H1 (cell line): ENCODE measurements around the gene TRMT44. TPM values are rescaled to one million over a fixed set of nuclear protein-coding genes. Genes with fewer than 3 reads are reported as not detected.

Experiments
- CTCF ChIA-PET: fragments of 300-600 bp; sonication (Branson Sonifier 250); formaldehyde crosslinking; loops from one replicate; lab custom pipeline; 2021; ENCODE audit not compliant: partially characterized antibody; lab: Charles Lee
- POLR2A ChIA-PET: fragments of 300-600 bp; sonication (Branson Sonifier 250); formaldehyde crosslinking; loops from one replicate; lab custom pipeline; 2021; ENCODE audit warnings: inconsistent platforms; ENCODE audit not compliant: partially characterized antibody; lab: Charles Lee
- DNase-seq, 2 experiments: peaks; one replicate each; pipeline versions ENCODE4 v3.0.0 to v3.0.0-alpha.2; 2010 to 2022; ENCODE audit warnings: low spot score in 2 of 2, low read depth in 1 of 2, mixed read lengths in 1 of 2
- FAIRE-seq: peaks from 2 replicates; lab custom pipeline; 2011; peaks lifted over from hg19 to GRCh38; lab: Jason Lieb, UNC
- H2AFZ ChIP-seq: 2 replicates; pipeline ENCODE4 v1.8.1; 2012; ENCODE audit warnings: low read length, inconsistent platforms
- H2AK5ac ChIP-seq: 2 replicates; pipeline ENCODE4 v1.6.1; 2013; ENCODE audit warnings: low read depth, low read length
- H2BK120ac ChIP-seq: replicated peaks from 2 replicates; pipeline ENCODE3; 2013; ENCODE audit warnings: low read depth, low read length, inconsistent platforms
- H2BK12ac ChIP-seq: 2 replicates; pipeline ENCODE4 v1.6.1; 2013; ENCODE audit warnings: low read depth, low read length
- H2BK15ac ChIP-seq: 2 replicates; pipeline ENCODE4 v1.6.1; 2013; ENCODE audit warnings: low read length
- H2BK20ac ChIP-seq: 2 replicates; pipeline ENCODE4 v1.6.1; 2013; ENCODE audit warnings: low read length
- H2BK5ac ChIP-seq: 2 replicates; pipeline ENCODE4 v1.6.1; 2013; ENCODE audit warnings: low read depth, low read length
- H3K14ac ChIP-seq: 2 replicates; pipeline ENCODE4 v1.6.1; 2013; ENCODE audit warnings: inconsistent platforms; ENCODE audit not compliant: insufficient read length
- H3K18ac ChIP-seq: 2 replicates; pipeline ENCODE4 v1.6.1; 2013; ENCODE audit warnings: low read length; ENCODE audit errors: extremely low read depth
- H3K23ac ChIP-seq: 2 replicates; pipeline ENCODE4 v1.6.1; 2013; ENCODE audit warnings: inconsistent platforms; ENCODE audit not compliant: insufficient read length
- H3K23me2 ChIP-seq: 2 replicates; pipeline ENCODE4 v1.6.1; 2013; ENCODE audit warnings: low read depth, low read length
- H3K27ac ChIP-seq: 2 replicates; pipeline ENCODE4 v1.6.1; 2011; ENCODE audit warnings: low read depth, low read length, inconsistent platforms
- H3K27me3 ChIP-seq, 4 experiments: replicated peaks in 1 of 4; 1 replicate in 1 of 4; 2 replicates in 3 of 4; pipeline versions ENCODE4 v1.6.1 to v1.8.1; 2011 to 2013; ENCODE audit warnings: low read length in 3 of 4, mild to moderate bottlenecking in 3 of 4, inconsistent platforms in 2 of 4, mixed read lengths in 2 of 4, moderate library complexity in 1 of 4; ENCODE audit not compliant: control insufficient read depth in 3 of 4, insufficient read depth in 3 of 4; ENCODE audit errors: extremely low read depth in 1 of 4
- H3K36me3 ChIP-seq, 4 experiments: 2 replicates each; pipeline versions ENCODE4 v1.6.1 to v1.8.1; 2011 to 2013; ENCODE audit warnings: mild to moderate bottlenecking in 4 of 4, low read length in 3 of 4, moderate library complexity in 2 of 4, control low read depth in 1 of 4, inconsistent platforms in 1 of 4; ENCODE audit not compliant: insufficient read depth in 4 of 4, control insufficient read depth in 2 of 4
- H3K4ac ChIP-seq: replicated peaks from 2 replicates; pipeline ENCODE3; 2013; ENCODE audit warnings: low read length, low read depth, mixed read lengths, inconsistent platforms; ENCODE audit not compliant: insufficient read length
- H3K4me1 ChIP-seq, 4 experiments: replicated peaks in 1 of 4; 1 replicate in 1 of 4; 2 replicates in 3 of 4; pipeline versions ENCODE4 v1.6.1 to v1.8.1; 2011 to 2013; ENCODE audit warnings: low read length in 3 of 4, inconsistent platforms in 2 of 4, mixed read lengths in 1 of 4; ENCODE audit not compliant: insufficient read depth in 4 of 4, control insufficient read depth in 3 of 4
- H3K4me2 ChIP-seq, 2 experiments: 2 replicates each; pipeline versions ENCODE4 v1.6.1 to v1.8.1; 2011 to 2013; ENCODE audit warnings: low read depth in 2 of 2, low read length in 2 of 2, control low read depth in 1 of 2, inconsistent platforms in 1 of 2, mild to moderate bottlenecking in 1 of 2; ENCODE audit not compliant: insufficient read depth in 1 of 2
- H3K4me3 ChIP-seq, 4 experiments: fragments of 200-600, 300-600 bp in 1 of 4; sonication (generic), shearing (Covaris generic), sonication (Bioruptor Twin) in 1 of 4; 2 replicates each; pipeline versions ENCODE4 v1.5.1 to v1.8.1; 2011 to 2016; ENCODE audit warnings: low read length in 4 of 4, low read depth in 3 of 4, control low read depth in 2 of 4, inconsistent platforms in 2 of 4, mild to moderate bottlenecking in 2 of 4, mixed read lengths in 1 of 4, moderate library complexity in 1 of 4; ENCODE audit not compliant: insufficient read depth in 2 of 4; ENCODE audit errors: extremely low read depth in 1 of 4
- H3K56ac ChIP-seq: replicated peaks from 2 replicates; pipeline ENCODE3; 2013; ENCODE audit warnings: low read depth, mild to moderate bottlenecking, mixed read lengths, low read length, inconsistent platforms; ENCODE audit not compliant: insufficient read length
- H3K79me1 ChIP-seq: 2 replicates; pipeline ENCODE4 v1.6.1; 2013; ENCODE audit warnings: low read depth, low read length, control low read depth
- H3K79me2 ChIP-seq, 2 experiments: 2 replicates each; pipeline versions ENCODE4 v1.6.1 to v1.8.1; 2012 to 2013; ENCODE audit warnings: low read length in 2 of 2, mild to moderate bottlenecking in 2 of 2, inconsistent platforms in 1 of 2; ENCODE audit not compliant: insufficient read depth in 2 of 2, control insufficient read depth in 1 of 2
- H3K9ac ChIP-seq, 4 experiments: replicated peaks in 1 of 4; 1 replicate in 1 of 4; 2 replicates in 3 of 4; pipeline versions ENCODE4 v1.6.1 to v1.8.1; 2011 to 2013; ENCODE audit warnings: low read depth in 3 of 4, low read length in 3 of 4, control low read depth in 2 of 4, mild to moderate bottlenecking in 2 of 4, moderate library complexity in 2 of 4, inconsistent platforms in 1 of 4; ENCODE audit errors: extremely low read depth in 1 of 4
- H3K9me3 ChIP-seq, 2 experiments: 2 replicates each; pipeline versions ENCODE4 v1.6.1 to v1.8.1; 2012 to 2013; ENCODE audit warnings: mild to moderate bottlenecking in 2 of 2, moderate library complexity in 2 of 2, control low read depth in 1 of 2, inconsistent platforms in 1 of 2, low read depth in 1 of 2, low read length in 1 of 2, mixed read lengths in 1 of 2; ENCODE audit not compliant: insufficient read depth in 2 of 2
- H4K20me1 ChIP-seq, 2 experiments: replicated peaks in 1 of 2; 2 replicates each; pipeline versions ENCODE3 to v1.8.1; 2011 to 2013; ENCODE audit warnings: inconsistent platforms in 2 of 2, low read length in 2 of 2, mild to moderate bottlenecking in 1 of 2; ENCODE audit not compliant: insufficient read depth in 2 of 2, control insufficient read depth in 1 of 2
- H4K5ac ChIP-seq: 2 replicates; pipeline ENCODE4 v1.6.1; 2013; ENCODE audit warnings: low read length, low read depth, mixed read lengths, inconsistent platforms; ENCODE audit not compliant: insufficient read length
- H4K8ac ChIP-seq: 2 replicates; pipeline ENCODE4 v1.8.0; 2013; ENCODE audit warnings: mild to moderate bottlenecking, moderate library complexity, low read length, inconsistent platforms; ENCODE audit not compliant: insufficient read depth; ENCODE audit errors: extremely low read depth
- H4K91ac ChIP-seq: replicated peaks from 2 replicates; pipeline ENCODE3; 2013; ENCODE audit warnings: low read length, mixed read lengths, inconsistent platforms; ENCODE audit not compliant: insufficient read length
- CBX8 ChIP-seq: fragments of 300-800, 300-1000 bp; sonication (generic); IDR thresholded peaks from 2 replicates; pipeline ENCODE4 v1.7.1; 2016; ENCODE audit warnings: low read depth, low read length, borderline replicate concordance
- EGR1 ChIP-seq: IDR thresholded peaks from 2 replicates; pipeline ENCODE4 v1.6.1; 2011; ENCODE audit warnings: low read depth, low read length, borderline replicate concordance
- KDM4A ChIP-seq: IDR thresholded peaks from one replicate; pipeline ENCODE4 v1.7.1; 2012; ENCODE audit warnings: low read depth, mild to moderate bottlenecking, moderate library complexity, low read length, inconsistent platforms; ENCODE audit not compliant: severe bottlenecking
- NRF1 ChIP-seq: IDR thresholded peaks from 2 replicates; pipeline ENCODE4 v1.6.1; 2011; ENCODE audit warnings: mild to moderate bottlenecking, low read depth, low read length, improper control_type of control experiment
- RBBP5 ChIP-seq: IDR thresholded peaks from 2 replicates; pipeline ENCODE4 v1.7.1; 2012; ENCODE audit warnings: low read depth, mild to moderate bottlenecking, inconsistent platforms, low read length, moderate library complexity, borderline replicate concordance
- SIN3A ChIP-seq, 2 experiments: IDR thresholded peaks in 1 of 2; conservative IDR thresholded peaks in 1 of 2; 2 replicates each; pipeline ENCODE4 v1.6.1; 2011 to 2012; ENCODE audit warnings: low read length in 2 of 2, improper control_type of control experiment in 1 of 2, low read depth in 1 of 2, mild to moderate bottlenecking in 1 of 2
- TEAD4 ChIP-seq: IDR thresholded peaks from 2 replicates; pipeline ENCODE4 v1.6.1; 2012; ENCODE audit warnings: low read depth, low read length, inconsistent platforms, mixed read lengths
- WGBS, 2 experiments: shearing (Covaris generic) in 1 of 2; methylation state at CpG; one replicate each; pipeline versions ENCODE4 v1.1.6 to v1.1.7; 2013 to 2015; ENCODE audit warnings: low lambda C conversion rate in 2 of 2, mixed read lengths in 2 of 2, inconsistent platforms in 1 of 2, low coverage in 1 of 2, missing lambda C conversion rate in 1 of 2; ENCODE audit not compliant: insufficient replicate concordance in 2 of 2, insufficient coverage in 1 of 2, insufficient read length in 1 of 2; ENCODE audit errors: extremely low coverage in 1 of 2, missing lambda C conversion rate in 1 of 2; 5-methylcytosine and 5-hydroxymethylcytosine counted together
- polyA plus RNA-seq, 7 experiments: library from polyadenylated mRNA; depleted of rRNA in 3 of 7; stranded (reverse) in 5 of 7; unstranded in 2 of 7; fragments of >200 nt in 5 of 7; fragments of 200-250 nt in 2 of 7; gene quantifications; 1 replicate in 5 of 7; 2 replicates in 1 of 7; 4 replicates in 1 of 7; pipeline versions ENCODE4 v1.2.1 to v1.2.3, GENCODE V29; 2011 to 2013; ENCODE audit warnings: missing spikeins in 2 of 7, mixed read lengths in 2 of 7
- total RNA-seq: library from RNA; stranded (reverse); fragmentation: NEBNext Ultra II Directional; extraction: Animal tissue kit (Norgen Biotek cat#: 25700); gene quantifications from 2 replicates; pipeline ENCODE4 v1.2.1, GENCODE V29; 2021
- TF ChIP-seq, protein P1 (sequence below): IDR thresholded peaks from 2 replicates; pipeline ENCODE4 v1.6.1; 2012; ENCODE audit warnings: low read length, inconsistent platforms

TRMT44 gene
- total and polyA plus RNA-seq, 2 of the 8 experiments (the other 6 are each of a cell fraction or from before 2014, with no cell fraction given) = 8.6 to 23.9 TPM

DNA sequence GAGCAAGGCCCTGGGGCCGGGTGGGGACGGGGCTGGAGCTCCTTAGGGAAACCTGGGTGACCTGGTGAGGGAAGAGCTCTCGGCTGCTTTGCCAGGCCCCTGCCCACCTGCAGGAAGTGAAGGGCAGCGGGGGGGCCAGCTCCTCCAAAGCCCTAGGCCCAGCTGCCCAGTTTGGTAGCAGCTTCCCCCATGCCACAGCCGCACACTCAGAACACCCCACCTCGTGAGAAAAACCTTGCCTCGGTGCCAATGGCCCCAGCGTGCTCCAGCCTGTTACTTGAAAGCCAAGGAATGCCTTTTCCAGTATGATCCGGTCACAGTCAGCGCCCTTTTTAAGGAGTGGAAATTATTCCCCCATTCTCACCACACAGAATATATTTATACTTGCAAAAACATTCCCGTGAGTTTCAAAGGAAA, 38.4 kb upstream of the TRMT44 start:
- no peaks in the 10 kb centered on the region; a peak in 1 of 4 replicates for H3K9me3 ChIP-seq
- no peak overlapping the region for H2BK20ac ChIP-seq
- H2BK120ac ChIP-seq = no peak overlapping the region
- WGBS, 2 experiments = 80% methylated on average over 10 of the region's 11 CpGs; no CpG with 5 or more reads in 1 of the 2 experiments
- H3K56ac ChIP-seq = no peak overlapping the region
- no peak for DNase-seq
- ChIA-PET POLR2A (interaction anchor here (0.6 to 0.8 kb wide), 2 partner anchors 9 to 23 kb away, joined by 3 read pairs; no protein-coding TSS in a partner anchor), CTCF (interaction anchor here (0.6 to 10.4 kb wide), 39 partner anchors 9 to 367 kb away, joined by 3 to 94 read pairs (median 5); no protein-coding TSS in a partner anchor)
- peaks cover 0 to 3% (median 0%) of the 10 kb centered on the region in 4 experiments; a peak in 1 of 8 replicates for H3K36me3 ChIP-seq
- H4K8ac ChIP-seq = no peak overlapping the region
- no peak overlapping the region for H3K4me2 ChIP-seq
- peaks cover 0 to 4% (median 3%) of the 10 kb centered on the region in 4 experiments; a peak in 6 of 7 replicates for H3K4me1 ChIP-seq
- H3K23me2 ChIP-seq = no peaks in the 10 kb centered on the region
- no peaks in the 10 kb centered on the region for H4K20me1 ChIP-seq
- H3K23ac ChIP-seq = no peak overlapping the region
- H2AFZ ChIP-seq = no peak overlapping the region
- H3K14ac ChIP-seq = no peak overlapping the region
- no peaks in the 10 kb centered on the region for H3K79me2 ChIP-seq
- H2BK15ac ChIP-seq = no peak overlapping the region
- no peak overlapping the region for H3K27ac ChIP-seq
- no peak overlapping the region for H3K4me3 ChIP-seq
- no peak overlapping the region for H4K91ac ChIP-seq
- H3K79me1 ChIP-seq = no peaks in the 10 kb centered on the region
- H2BK12ac ChIP-seq = 0 out of 2 replicates have a peak overlapping the region, but pooled peaks have one; percentile 27
- H4K5ac ChIP-seq = no peak overlapping the region
- H3K18ac ChIP-seq = no peak overlapping the region; the same call in 1 of the 2 replicates
- no peaks in the 10 kb centered on the region for H3K27me3 ChIP-seq
- no peak overlapping the region for H2AK5ac ChIP-seq
- H3K9ac ChIP-seq = no peak overlapping the region
- H2BK5ac ChIP-seq = no peak overlapping the region
- no peak for FAIRE-seq
- no peak for TF ChIP-seq EGR1
- no peak for TF ChIP-seq TEAD4
- TF ChIP-seq CBX8 = no peak
- TF ChIP-seq NRF1 = no peak
- no peak for TF ChIP-seq RBBP5
- TF ChIP-seq, protein P1, sequence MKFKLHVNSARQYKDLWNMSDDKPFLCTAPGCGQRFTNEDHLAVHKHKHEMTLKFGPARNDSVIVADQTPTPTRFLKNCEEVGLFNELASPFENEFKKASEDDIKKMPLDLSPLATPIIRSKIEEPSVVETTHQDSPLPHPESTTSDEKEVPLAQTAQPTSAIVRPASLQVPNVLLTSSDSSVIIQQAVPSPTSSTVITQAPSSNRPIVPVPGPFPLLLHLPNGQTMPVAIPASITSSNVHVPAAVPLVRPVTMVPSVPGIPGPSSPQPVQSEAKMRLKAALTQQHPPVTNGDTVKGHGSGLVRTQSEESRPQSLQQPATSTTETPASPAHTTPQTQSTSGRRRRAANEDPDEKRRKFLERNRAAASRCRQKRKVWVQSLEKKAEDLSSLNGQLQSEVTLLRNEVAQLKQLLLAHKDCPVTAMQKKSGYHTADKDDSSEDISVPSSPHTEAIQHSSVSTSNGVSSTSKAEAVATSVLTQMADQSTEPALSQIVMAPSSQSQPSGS = no peak
- no peak for TF ChIP-seq SIN3A (conservative IDR thresholded peaks at IDR 0.05 in 1 of 2, IDR thresholded peaks at IDR 0.05 in 1 of 2; ENCODE audit: low read depth in 1 of 2, low read length in 2 of 2)
- TF ChIP-seq KDM4A = no peak
- no peak overlapping the region for H3K4ac ChIP-seq
